NCI-H2171 treated with DMSO at 0.1 percent for 48 hours (cell line): ENCODE results near the gene WDR45.
A peak's percentile ranks its signal among the peaks of the same experiment; 100 is the strongest.

Source experiments
- DNase-seq: peaks from one replicate; lab custom pipeline; 2025; lab: John Stamatoyannopoulos, UW

WDR45 gene

DNA sequence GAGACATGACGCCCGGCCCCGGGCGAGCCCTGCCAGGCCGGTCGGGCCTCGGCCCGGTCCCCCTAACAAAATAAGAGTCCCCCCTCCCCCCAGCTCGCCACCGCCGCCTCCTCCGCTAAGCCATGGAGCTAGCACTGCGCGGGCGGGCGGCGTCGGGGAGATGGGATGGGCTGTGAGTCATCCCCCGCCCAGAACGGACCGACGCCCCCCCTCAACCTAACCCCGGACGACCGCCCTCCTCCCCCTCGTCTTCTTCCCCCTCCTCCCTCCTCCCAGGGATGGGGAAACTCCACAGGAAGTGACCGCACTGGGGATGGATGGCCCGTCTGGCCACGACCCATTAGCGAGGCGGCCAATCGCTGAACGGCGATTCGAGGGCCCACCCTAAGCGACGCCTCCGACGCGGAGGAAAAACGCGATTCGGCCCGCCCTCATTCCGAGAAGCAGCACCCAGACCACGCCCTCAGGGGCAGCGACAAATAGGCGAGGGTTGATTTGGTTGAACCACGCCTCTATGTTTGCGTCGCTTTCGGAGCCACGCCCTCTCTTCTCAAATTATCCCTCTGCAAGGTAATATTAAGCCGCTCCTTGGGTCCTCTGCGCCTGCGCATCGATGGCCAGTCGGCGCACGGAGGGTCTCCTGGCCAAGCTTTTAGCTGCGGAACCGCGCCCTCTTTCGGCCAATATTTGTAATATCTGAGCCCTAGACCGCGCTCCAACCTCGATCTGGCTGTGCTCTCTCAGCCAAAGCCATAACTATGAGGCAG is 36.3 kb downstream of the WDR45 start, which contains the start of gene TFE3:
TSS of gene TFE3 (minus strand) at position 138 of the 767 bp plus-strand sequence. CDS start at position 7, 131 bp downstream.
- peak; percentile 97 for DNase-seq

DNA sequence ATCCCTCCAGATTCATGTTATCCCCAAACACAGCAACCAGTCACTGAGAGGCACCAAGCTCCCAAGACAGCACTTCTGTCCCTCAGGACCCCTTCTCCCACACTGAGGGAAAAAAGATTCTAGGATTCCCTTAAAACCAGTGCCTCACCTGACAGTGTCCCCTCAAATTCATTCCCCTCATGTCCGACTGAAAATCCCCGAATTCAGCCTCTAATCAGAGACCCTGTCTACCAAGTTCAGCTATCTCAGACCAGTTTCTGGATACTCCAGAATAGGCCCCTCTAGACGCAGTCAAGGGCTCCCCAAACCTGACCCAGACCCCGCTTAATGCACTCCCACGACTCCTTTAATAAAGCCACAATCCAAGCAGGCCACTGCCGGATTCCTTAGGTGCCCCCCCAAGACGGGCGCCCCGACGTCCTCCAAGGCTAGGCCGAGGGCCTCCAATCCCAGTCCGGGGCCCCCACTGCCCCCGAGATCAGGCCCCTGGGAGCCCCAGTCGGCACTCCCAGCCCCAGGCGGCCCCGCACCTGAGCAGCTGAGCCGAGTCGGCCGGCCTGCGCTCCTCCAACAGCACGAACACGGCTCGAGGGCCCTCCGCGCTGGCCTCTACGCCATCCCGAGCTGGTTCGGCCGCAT is 37.0 kb downstream of the WDR45 start:
- DNase-seq, result no peak

DNA sequence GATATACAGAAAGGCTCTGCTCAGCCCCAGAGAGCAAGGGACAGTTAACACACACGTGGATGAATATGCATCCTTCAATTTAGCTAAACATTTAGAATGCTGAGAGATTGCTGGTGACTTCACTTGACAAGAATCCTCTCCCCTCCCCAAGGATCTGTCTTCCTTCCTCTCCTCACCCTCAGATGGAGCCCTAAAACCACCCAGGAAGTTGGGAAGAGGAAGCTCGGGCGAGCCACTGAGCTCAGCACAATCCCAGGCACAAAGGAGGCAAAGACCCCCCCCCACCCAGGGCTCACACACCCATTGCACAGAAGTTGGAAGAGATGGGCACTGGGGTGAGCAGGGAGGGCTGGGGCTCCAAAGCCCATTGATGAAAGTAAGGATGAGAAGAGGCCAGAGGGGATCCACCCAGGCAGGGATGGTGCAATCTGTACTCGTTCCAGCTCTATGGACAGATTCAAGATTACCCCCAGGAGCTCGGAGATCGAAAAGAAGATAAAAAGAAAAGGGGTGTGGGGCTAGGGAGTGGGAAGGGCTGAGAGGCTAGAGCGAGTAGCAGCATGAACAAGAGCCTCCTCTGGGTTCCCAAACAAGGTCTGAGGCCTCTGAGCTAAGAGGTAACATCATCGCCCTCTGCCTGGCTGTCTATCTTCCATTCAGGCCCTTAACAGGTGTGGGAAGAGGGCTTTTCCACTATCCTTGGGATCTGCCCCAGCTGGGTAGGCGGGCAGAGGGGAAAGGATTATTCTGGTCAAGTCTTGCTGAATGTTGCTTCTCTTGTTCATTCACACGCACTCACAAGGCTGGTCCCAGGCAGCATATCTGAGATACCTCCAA is 37.7 kb downstream of the WDR45 start:
- no peak for DNase-seq

DNA sequence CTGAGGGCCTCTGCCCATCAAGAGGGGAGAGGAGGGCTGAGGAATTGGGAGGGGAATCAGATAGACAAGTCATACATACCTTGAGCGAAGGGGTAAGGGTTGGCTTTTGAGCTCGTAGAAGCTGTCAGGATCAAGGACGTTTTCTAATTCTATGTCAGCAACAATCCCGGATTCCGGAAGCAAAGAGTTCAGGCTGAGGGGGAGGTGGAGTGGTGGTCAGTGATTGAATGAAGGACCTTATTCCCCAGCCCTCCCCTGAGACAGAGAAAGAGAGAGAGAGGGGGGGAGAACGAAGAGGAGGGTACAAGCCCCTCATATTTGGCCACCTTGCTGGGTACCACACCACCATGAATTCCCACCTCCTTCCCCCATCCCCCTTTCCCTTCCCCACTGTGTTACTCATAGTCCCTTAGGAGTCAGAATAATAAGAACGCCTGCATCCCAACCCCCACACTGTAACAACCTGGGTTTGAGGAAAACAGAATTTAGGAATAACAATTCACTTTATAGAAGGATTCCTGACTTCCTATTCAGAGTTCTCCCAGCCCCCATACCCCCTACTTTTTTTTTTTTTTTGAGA is 39.2 kb downstream of the WDR45 start:
- DNase-seq, result no peak

DNA sequence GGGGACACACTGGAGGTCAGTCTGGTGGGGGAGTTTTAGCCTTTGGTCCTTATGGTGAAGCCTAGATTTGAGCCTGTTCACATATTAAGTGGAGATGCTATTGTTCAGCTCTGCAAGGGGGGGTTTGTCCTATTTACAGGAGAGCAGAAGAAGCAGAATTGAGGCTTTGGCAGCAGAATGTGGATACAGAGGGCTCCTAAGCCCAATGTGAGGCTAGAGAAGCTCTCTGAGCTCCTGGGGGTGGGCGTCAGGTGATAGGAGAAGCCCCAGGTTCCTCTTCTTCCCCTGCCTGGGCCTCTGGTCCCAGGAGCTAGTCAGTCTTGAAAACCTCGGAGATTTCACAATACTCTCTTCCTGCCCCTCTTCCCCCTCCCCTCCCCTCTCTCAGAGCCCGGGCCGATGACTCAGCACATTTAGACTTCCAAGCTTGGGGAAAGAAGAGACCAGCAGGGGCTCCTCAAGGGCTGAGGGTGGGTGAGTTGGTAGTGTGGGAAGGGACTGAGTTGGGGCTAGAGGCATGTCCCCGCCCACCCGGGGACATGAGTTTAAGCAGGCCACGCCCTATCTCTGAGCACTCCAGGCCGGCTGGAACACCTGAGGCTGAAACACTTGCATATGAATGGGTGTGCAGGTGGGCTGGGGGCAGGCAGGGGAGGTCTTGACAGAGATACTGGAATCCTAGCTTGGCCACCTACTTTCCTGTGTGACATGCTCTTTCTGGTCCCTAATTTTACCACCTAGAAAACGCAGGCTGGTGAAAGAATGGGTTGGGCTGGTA is 39.9 kb downstream of the WDR45 start:
- DNase-seq, result peak; percentile 73

DNA sequence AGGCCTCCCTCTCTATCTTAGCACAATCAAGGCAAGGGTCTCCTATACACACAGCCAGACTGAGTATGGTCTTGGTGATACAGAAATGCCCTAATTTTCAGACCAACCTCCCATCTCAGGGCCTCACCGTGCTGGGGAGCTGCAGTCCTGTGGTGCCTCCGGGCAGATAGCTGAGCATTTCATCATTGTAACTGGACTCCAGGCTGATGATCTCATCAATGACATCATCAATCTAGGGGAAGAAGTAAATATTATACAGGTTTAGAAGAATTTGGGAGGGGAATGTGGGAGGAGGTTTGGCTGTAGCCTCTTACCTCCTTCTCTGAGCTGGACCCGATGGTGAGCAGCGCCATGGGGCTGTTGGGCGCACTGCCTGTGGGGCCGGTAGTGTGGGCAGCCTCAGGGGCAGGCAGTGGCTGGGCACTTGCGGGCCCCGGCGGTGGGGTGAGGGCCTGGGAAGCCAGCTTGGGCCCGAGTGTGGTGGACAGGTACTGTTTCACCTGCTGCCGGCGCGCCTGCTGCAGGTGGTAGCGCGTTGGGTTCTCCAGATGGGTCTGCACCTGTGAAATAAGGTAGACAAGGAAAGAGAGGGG is 41.7 kb downstream of the WDR45 start:
- no peak for DNase-seq

DNA sequence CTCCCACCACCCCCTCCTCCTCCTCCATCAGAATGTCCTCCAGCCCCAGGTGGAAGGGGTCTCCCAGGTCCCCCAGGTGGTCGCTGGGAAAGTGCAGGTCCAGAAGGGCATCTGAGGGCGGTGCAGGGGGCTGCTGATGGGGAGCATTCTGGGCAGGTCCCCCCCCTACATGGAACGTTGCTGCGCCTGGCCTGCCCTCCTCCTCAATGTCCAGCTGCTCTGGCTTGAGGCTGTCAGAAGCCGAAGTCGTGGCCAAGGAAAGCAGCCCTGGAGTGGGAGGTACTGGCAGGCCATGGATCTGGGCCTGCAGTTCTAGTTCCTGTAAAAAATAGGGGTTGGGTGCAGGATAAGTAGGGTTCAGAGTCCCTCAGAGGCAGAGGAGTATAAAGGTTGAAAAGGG is 49.4 kb downstream of the WDR45 start:
- no peak for DNase-seq

DNA sequence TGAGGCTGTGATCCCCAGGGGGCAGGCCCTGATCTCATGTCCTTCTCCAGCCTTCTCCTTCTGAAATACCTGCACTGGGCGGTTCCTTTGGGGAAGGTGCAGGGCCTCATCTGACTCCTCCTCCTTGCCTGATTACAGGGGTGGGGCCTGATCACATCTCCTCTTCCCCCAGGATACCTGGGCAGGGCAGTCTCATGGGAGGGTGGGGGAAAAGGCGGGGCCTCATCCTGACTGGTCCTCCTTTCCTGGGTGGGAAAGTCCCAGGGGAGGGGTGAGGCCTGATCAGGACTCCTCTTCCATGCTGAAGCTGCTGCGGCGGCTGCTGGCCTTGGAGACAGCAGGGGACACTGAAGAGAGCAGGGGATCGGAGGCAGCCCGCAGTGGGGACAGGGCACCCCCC is 49.8 kb downstream of the WDR45 start:
- no peak for DNase-seq
